Embryonic facial prominence (tissue), 1 donor: ENCODE measurements around the gene EFTUD2.

Source experiments
- DNase-seq: peaks from one replicate; pipeline ENCODE4 v3.0.0-alpha.2; 2016; ENCODE audit errors: extremely low spot score

Gene EFTUD2

GRCh38 chr17:44910231-44911106, 11.2 kb upstream of the EFTUD2 start:
- no peak for DNase-seq

DNA sequence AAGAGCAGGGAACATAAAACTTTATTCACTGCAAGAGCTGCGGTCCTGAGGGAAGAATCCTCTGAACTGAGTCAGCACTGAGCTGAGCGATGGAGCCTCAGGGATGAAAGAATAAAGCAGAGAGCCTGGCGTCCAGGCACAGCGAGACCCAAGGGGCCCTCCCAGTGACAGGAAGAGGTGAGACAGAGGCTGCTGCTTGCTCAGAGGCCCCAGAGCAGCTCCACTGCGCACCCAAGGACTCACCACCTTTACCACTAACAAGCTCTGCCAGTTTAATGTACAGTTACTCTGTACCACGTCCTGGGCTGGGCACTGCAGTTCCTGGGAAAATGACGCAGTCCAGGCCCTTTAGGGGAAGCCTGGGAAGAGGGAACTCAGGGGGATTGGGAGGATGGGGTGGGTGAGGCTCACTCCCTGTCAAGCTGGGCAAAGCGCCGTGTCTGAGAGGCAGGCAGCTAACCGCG, 10.5 kb upstream of the EFTUD2 start:
- DNase-seq = no peak

DNA sequence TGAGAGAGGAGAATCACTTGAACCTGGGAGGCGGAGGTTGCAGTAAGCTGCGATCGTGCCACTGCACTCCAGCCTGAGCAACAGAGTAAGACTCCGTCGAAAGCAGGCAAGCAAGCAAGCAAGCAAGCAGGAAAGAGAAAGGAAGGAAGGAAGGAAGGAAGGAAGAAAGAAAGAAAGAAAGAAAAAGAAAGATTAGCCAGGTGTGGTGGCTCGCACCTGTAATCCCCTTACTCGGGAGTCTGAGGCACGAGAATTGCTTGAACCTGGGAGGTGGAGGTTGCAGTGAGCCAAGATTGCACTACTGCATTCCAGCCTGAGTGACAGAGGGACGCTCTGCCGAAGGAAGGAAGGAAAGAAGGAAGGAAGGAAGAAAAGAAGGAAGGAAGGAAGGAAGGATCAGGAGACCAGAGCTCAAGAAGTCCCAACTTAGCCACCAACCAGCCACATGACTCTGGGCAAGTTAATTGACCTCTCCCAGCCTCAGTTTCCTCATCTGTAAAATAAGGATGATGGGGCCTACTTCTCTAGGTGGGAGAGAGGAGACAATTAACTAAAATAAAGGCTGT, 9.6 kb upstream of the EFTUD2 start:
- DNase-seq = no peak

DNA sequence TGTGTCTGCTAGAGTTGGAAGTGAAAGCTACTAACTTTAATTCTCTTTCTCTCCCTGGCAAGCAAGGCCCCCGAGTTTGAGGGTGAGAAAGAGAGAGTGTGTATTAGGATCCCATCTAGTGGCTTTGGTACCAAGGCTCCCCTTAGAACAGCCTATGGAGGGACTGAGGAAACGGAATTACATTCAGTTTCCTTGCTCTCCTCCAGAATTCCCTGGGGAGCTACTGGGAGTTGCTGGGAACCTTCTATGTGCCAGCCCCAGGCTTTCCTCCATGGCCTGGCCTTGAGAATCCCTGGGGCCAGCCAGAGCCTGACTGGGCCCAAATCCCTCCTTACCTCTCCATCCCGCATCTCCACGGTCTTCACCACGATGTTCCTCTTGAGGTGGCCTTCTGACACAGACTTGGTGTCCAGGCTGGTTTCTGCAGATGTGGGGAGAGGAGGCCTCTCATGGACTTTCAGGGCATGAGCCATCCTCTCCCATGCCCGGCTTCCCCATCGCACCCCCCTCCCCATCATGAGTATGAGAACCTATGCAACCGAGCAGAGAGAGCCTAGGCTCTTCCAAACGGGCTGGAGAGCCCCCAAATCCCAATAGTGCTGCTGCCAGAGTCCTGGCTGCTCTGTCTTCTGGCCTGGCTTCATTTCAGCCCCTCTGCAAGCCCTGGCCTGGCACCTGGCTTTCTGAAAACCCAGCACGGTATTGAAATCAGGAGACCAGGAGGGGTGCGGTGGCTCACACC, 8.7 kb upstream of the EFTUD2 start:
- DNase-seq = no peak

GRCh38 chr17:44906763-44907728, 7.8 kb upstream of the EFTUD2 start:
- no peak for DNase-seq

GRCh38 chr17:44906010-44906646, 6.9 kb upstream of the EFTUD2 start:
- DNase-seq = no peak

GRCh38 chr17:44905006-44906000, 6.1 kb upstream of the EFTUD2 start:
- DNase-seq = no peak

DNA sequence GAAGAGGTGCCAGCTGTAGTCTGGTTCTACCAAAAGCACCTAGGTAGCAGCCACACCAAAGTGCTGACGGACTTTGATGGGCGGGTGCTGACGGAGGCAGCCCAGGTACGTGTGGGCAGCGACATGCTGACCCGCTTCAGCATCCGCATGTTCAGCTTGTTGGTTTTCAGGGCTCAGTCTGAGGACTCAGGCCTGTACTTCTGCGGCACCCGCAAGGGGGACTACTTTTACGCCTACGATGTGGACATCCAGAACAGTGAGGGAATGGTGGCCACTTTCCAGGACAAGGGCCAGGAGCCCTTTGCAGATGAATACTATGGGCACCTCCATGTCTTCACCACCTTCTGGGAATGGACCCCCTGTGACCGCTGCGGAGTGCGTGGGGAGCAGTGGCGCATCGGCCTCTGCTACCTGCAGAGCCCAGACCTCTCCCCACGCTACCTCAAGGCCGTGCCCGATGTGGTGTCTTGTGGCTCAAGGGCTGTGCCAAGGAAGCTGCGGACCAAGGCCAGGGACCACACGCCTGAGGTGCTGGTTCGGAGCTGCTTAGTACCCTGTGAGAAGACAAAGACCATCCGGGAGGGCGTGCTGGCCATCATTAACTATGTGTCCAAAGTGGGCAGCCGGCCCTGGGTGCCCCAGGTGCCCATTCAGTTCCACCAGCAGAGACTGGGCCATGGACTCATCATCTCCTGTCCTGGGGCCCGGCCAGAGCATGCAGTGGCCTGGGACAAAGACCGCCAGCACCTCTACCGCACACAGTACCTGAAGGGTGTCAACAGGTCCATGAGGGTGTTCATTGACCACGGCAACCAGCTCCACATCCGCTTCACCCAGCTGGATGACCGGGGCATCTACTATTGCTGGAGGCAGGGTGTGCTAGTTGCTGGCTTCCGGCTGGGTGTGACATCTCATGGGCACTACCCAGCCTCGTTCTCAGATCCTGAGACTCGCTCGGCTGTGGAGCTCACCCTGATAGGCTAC, 5.0 kb upstream of the EFTUD2 start:
- DNase-seq = no peak

- DNase-seq = no peak
These were observed 3.9 kb upstream of the EFTUD2 start for GRCh38 chr17:44903012-44903685.

DNA sequence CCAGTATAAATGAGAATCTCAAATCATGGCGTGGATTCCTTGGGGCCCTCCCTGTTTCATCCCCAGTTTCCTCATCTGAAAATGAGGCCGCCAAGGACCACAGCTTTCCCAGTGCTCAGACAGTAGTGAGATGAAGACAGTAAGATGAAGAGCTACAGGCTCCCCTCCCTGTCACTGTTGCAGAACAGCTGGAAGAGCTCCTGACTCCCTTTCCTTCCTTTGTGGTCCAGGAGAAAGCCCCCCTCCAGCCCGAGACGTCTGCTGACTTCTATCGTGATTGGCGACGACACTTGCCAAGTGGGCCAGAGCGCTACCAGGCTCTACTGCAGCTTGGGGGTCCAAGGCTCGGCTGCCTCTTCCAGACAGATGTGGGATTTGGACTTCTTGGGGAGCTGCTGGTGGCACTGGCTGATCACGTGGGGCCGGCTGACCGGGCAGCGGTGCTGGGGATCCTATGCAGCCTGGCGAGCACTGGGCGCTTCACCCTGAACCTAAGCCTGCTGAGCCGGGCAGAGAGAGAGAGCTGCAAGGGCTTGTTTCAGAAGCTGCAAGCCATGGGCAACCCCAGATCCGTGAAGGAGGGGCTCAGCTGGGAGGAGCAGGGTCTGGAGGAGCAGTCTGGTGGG, 3.0 kb upstream of the EFTUD2 start:
- no peak for DNase-seq

DNA sequence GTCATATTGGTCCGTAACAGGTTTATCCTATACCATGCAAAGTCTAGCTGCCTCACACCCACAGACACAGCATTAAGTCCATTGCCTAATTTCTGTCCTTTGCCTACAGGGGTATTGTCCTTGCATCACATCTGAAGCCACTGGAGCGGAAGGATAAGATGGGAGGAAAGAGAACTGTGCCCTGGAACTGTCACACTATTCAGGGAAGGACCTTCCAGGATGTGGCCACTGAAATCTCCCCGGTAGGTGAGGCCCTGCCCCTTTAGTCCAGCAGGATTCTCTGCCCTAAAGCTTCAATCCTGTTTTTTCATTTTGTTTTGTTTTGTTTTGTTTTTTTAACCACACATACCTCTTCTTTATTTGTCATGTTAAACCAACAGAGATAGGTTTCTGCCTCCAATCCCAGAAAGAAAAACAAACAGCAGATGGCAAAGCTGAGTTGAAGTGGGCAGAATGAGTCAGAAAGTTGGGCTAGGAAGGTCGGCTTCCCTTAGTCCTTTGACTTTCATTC, 2.2 kb upstream of the EFTUD2 start:
- no peak for DNase-seq

- no peak for DNase-seq
These were observed 1.6 kb upstream of the EFTUD2 start for GRCh38 chr17:44900894-44901293.

DNA sequence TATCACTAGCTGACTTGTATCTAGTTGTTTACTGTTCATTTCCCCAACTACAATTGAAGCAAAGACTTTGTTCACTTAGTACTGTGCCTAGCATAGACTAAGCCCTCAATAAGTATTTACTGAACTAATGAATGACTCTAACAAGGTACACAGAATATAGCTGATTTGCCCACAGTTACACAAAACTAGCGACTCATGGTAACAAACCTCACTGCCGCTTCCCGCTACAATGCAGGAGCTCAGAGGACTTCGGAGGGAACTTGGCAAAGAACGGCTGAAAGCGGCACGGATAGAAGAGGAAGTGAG, 524 bp downstream of the EFTUD2 start:
- DNase-seq = peak; percentile 14

DNA sequence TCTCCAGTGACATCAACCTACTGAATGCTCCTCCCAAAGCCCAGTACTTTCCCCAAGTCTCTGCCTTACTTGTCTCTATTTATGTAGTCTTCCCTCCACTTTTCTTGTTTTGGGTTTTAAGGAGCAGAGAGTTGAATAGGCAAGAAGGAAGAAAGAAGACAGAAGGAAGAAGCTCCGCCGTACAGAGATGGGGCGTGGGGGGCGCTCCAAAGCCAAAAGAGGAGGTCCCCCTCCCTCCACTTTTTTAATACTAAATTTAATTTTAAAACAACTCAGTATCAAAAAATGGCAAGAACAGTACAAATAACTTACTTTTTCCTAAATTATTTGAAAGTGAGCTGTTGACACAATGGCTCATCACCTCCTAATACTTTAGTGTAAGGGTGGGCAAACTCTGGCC, 4.6 kb downstream of the EFTUD2 start:
- DNase-seq = no peak

DNA sequence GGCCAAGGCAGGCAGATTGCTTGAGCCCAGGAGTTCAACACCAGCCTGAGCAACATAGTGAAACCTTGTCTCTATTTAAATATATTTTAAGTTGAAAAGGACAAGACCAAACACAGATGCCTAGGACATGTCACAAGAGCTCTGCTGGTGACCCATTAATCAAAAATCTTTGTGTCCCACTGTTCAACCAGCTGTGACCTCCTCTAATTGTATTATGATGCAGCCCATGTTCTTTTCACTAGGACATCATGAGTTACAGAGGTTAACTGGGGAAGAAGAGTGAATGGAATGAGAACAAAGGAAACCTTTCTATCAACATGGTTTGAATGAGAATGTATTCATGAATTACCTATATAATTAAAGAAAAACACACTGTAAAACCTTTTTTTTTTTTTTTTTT, 7.0 kb downstream of the EFTUD2 start:
- no peak for DNase-seq

DNA sequence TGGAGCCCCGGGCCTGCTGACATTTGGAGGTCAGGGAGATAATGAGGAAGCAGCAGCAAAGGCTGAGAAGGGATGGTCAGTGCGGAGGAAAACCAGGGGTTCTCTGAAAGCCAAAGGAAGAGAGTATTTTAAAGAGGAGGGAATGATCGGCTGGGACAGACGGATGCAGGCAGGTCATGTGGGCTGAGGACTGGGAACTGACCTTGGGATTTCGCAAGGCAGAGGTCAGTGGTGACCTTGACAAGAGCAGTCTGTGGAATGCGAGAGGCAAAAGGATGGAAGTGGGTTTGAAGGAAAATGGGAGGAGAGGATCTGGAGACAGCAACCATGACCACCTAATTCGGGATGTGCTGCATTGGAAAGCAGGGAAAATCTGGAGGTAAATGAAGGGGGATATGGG, 10.2 kb downstream of the EFTUD2 start:
- DNase-seq = no peak
